NCI-H446 treated with DMSO at 0.1 percent for 48 hours (cell line): ENCODE data around the gene CNBD2.
"Not testable (repeated sequence)": the region's sequence is repeated elsewhere in the genome, so short reads cannot be mapped to it uniquely, and the experiment has no call there.

ENCODE experiments used
- DNase-seq: peaks from one replicate; lab custom pipeline; 2025; lab: John Stamatoyannopoulos, UW

CNBD2 gene

DNA sequence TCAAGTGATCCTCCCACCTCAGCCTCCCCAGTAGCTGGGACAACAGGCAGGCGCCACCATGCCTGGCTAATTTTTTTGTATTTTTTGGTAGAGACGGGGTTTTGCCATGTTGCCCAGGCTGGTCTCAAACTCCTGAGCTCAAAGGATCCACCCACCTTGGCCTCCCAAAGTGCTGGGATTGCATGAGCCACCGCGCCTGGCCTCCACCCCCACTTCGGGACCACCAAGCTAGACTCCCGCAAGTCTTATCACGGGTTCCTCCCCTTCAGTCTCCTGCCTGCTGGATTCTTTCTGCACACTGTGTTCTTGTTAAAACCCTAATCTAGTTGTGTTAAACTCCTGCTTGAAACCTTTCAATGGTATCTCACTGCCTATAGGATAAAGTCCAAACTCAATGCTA lies 57.7 kb downstream of the CNBD2 start:
- not testable (repeated sequence) for DNase-seq

DNA sequence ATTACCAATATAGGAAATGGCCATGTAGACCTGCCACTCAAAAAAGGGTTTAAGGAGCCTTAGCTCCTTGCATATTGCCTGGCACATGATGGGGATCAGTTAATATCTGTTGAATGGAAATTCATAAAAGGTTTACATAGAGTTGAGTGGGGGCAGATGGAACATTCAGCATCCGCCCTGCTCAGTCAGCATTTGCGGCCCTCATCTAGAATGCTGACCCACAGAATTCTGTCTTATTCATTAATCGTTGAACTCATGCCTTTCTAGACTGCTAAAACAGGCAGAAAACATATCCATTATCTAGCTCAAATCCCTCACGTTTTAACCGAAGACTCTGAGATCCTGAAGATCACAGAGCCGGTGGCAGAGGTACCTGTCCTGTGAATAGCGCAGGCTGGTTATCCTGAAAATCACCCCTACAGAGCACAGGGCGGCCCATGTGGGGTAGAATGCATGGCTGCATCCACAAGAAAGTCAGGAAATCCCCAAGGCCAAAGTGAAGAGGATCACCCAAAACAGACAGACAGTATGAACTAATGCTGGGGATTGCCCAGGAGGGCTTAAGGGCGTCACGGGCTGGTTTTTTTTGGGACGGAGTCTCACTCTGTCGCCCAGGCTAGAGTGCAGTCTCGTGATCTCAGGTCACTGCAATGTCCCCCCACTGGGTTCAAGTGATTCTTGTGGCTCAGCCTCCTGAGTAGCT lies 59.9 kb downstream of the CNBD2 start:
- no peak for DNase-seq

DNA sequence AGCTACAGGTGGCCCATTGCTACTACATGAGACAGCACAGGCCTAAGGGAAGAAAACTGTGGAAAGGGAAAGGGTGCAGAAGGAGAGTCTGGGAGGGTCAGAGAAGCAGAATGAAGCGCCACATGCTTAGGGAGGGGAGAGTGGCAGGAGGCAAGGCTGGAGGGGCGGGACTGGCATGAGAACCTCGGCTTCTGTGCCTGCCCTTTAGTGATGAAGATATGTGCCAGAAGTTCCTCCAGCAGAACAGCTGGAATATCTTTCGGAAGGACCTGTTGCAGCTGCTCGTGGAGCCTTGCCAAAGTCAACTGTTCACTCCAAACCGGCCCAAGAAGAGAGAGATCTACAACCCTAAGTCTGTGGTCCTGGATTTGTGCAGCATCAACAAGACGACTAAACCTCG lies 61.8 kb downstream of the CNBD2 start:
- no peak for DNase-seq

DNA sequence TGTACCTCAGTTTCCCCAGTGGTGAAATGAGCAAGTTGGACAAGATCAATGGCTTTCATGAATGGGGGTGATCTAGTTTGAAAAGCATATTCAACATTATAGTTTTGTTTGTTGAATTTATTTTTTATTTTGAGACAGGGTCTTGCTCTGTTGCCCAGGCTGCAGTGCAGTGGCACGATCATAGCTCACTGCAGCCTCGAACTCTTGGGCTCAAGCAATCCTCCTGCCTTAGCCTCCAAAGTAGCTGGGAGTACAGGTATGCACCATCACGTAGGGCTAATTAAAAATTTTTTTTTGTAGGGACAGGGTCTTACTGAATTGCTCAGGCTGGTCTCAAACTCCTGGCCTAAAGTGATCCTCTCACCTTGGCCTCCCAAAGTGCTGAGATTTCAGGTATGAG lies 63.4 kb downstream of the CNBD2 start:
- no peak for DNase-seq

DNA sequence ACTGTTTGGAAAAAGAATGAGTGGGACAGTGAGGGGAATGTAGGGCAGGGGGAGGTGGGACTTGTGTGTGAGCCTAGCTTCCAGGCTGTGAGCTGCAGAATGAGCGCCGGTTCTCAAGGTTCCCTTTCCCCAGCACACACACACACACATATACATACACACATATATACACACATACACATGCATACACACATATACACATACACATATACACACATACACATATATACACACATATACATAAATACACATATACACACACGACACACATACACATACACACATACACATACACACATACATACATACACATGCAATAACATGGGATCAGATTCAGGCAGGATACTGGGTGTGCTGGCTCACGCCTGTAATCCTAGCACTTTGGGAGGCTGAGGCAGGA lies 66.5 kb downstream of the CNBD2 start:
- no peak for DNase-seq

DNA sequence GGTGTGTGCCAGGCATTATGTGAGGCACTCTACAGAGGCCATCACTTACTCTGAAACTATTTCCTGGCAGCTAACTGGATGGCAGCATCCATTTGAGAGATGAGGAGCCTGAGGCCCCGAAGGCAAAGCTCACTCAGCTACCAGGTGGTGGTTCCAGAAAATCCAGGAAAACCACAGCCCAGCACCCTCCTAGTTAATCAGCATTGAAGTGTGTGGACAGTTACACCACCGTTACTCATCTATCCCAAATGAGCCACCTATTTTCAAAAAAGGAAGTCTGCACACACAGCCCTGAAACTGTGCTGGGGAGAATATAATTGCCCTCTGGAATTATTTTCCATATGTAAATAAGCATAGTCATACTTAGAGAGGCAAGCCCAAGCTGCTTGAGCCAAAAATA lies 67.4 kb downstream of the CNBD2 start:
- no peak for DNase-seq

DNA sequence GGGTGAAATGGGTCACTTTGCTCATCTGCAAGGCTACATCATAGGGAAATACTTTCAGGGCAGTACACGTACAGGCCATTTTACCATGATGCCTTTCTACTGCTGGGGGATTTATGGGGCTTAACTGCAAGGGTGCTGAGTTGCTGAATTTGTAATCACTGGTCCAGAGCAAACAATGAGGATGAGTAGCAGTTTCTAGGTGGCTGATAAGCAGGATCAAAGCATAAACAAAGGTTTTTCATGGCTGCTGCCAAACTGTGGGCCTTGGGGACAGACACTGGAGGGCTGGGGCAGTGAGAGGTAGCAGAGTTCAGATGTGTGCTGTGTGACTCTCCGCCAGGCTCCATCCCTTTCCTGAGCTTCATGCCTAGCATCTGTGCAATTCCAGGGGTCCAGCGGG lies 68.3 kb downstream of the CNBD2 start:
- no peak for DNase-seq

DNA sequence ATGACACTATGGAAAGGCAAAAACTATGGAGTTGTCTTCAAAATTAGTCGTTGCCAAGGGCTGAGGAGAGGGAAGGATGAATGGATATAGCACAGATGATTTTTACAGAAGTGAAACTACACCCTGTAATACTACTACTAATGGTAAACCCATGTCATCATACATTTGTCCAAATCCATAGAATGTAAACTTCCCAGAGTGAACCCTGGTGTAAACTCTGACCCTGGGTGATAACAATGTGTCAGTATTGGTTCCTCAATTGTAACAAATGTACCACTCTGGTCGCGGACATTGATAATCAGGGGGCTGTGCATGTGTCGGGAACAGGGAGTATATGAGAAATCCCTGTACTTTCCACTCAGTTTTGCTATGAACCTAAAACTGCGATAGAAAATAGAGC lies 72.2 kb downstream of the CNBD2 start:
- no peak for DNase-seq

DNA sequence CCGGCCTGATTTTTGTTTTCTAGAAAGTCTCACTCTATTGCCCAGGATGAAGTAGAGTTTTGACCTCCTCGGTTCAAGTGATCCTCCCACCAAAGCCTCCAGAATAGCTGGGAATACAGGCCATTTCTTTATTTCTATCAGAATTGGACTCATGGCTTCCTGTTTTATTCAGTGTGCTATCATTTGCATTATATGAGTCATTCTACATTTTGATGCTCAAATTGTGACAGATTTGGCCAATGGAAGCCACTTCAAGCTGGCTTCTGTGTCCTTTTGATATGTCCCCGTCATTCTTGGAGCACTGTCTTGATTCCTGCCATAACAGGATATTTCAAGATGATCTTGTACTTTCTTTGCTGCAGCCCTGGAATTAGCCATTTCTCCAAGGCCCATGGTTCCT lies 75.1 kb downstream of the CNBD2 start:
- no peak for DNase-seq

DNA sequence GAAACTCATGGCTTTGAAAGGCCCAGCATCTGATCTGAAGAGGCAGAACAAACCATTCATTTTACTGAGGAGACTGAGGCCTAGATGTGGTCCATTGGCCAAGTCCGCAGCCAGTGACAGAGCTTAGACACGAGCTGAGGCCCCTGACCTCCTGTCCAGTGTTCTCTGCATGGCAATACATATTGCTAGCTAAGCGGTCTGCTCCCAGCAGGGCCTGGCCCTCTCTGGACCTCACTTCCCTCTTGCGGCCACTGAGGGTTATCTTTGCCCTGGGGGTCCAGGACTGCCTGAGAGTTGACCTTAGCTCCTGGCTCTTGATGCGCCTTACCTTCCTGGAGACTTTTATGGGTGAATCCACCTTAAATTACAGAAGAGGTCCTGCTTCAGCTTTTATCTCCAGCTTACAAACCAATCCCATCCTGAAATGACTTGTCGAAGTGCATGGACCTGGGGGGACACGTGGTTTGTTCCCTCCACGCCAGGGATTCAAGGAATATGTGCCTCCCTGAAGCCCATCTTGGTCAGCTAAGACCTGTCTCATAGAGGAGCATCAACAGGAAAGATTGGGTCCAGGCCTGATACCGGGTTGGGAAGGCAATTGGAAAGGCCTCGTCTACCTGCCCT lies 75.6 kb downstream of the CNBD2 start:
- DNase-seq: no peak

DNA sequence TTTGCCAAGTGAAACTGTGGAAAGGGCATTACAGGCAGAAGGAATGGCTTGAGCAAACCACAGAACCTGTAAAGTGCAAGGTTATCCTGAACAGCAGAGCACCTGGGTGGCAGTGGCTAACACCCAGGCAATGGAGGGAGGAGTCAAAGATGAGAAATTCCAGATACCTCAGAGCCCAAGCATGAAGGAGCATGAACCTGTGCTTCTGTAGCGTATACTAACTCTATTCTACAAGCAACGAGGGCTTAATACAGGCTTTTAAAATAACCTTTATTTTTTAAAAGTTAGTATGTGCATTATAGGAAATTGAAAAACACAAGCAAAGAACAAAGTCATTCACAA lies 77.0 kb downstream of the CNBD2 start:
- DNase-seq: no peak

DNA sequence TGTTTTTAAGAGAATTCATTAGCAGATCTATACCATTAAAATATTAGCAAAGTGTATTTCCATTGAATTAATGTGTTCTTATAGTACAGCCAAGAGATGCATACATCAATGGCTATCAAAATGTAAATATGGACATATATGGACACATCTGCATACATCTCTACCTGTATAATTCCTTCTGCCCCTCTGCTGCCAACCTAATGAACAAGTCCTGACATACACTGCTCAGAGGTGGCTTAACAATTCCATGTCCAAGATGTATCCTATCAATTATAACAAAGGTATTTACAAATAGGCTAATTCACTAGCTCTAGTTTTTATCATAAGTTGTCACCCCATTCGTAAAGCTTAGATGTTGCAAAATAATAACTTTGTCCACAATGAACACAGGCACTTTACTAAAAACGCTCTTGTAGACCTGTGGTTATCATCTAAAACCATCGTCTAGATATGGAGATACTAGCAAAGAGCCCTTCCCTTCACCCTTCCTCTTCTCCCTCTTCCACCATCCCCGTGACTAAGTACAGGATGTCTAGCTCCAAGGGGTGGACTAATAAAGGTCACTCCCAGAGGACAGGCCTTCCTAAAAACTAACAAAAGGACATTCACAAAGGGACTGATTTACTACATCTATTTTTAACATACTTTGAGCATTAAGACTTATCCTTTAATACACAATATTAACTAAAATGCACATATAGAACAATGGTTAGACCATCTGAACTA lies 77.8 kb downstream of the CNBD2 start:
- not testable (repeated sequence) for DNase-seq

DNA sequence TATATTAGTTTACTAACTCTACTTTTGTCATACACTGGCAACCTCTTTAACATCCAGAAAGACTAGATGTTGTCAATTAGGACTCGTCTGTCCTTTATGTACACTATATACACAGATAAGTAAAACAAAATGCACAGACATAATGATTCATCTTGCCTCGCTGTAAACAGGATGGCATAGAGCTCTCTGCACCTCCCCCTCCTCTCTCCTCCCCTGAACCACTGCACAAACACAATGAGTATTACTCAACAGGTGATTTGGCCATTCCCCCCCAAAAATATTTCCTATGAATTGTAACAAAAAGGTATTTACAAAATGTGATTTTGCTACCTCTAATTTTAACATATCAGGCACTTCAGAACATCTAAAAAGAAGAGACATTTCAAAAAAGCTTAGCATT lies 81.0 kb downstream of the CNBD2 start:
- not testable (repeated sequence) for DNase-seq

DNA sequence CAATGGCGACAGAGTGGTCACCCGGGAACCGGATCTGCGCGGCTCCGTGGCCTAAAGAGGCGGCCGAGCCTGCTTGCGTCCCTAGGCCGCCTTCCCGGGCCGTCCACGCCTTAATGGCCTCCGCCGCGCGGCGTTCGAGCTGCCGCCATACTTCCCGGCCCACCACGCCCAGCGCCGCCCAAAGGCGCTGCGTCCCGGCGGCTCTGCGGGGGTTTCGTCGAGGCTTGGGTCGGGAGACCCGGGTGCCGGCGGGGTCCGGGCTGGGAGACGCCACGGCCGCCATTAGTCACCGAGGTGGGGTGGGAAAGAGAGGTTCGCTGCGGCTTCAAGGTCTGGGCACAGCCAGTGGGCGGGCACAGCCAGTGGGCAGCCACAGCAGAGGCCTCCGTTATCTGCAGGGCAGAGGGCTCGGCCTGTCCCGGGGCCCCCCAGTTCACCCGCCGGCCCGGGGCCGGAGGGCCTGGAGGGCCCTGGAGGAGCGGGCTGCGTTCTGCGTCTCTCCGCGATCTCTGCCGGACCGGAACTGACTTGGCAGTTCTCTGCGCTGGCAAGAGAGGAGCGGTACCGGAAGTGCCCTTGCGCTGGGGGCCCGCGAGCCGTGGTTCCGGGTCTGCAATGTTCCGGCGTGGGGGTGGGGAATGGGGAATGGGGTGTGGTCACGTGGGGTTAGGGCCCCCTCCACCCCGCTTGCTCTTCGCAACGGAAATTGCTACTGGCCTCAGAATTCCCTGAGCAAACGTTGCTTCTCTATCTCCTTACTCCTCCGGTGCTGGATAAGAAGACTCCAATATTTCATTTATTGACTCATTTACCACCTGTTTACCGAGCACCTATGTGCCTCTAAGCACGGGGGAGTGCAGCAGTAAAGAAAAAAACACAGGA lies 82.3 kb downstream of the CNBD2 start:
- peak; percentile 75 for DNase-seq

DNA sequence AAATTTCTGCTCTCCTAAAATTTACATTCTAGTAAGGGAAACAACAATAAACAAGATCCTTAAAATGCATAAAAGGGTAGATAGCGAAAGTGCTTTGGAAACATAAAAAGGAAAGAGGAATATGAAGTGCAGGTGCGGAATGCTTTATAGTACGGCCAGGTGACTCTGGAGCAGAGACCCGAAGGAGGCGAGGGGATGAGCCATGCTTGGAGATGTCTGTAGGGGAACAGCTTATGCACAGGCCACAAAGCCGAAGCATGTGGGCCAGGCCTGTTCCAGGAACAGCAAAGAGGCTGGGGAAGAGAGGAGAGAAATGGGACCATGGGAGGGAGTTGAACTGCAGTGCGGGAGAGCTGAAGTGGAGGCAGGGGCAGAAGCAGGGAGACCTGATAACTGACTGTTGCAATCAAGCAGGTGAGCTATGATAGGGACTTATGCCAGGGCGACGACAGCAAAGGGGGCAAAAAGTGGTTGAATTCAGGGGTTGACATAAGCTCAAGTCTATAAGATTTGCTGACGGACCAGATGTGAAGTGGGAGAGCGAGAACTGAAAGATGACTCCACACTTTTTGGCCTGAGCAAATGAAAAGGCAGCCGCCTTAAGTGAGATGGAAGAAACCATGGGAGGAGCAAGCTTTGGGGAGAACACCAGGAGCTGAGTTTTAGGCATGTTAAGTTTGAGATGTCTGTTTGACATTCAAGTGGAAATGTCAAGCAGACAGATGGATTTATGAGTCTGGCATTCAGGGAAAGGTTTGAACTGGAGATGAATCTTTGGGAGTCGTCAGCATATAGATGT lies 83.1 kb downstream of the CNBD2 start:
- DNase-seq: no peak

DNA sequence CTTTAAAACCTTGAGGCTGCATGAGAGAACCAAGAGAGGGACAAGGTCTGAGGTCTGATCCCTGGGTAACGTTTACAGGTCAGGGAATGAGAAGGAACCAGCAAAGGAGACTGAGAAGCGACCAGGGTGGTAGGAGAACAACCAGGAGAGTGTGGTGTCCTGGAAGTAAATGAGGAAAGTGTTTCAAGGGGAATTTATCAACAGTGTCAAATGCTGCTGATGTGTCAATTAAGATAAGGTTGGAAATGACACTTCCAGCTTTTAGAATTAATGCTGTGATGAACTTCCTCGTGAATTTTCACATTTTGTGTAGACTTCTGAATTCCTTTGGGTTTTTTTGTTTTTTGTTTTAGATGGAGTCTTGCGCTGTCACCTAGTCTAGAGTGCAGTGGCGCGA lies 83.7 kb downstream of the CNBD2 start:
- DNase-seq: no peak

DNA sequence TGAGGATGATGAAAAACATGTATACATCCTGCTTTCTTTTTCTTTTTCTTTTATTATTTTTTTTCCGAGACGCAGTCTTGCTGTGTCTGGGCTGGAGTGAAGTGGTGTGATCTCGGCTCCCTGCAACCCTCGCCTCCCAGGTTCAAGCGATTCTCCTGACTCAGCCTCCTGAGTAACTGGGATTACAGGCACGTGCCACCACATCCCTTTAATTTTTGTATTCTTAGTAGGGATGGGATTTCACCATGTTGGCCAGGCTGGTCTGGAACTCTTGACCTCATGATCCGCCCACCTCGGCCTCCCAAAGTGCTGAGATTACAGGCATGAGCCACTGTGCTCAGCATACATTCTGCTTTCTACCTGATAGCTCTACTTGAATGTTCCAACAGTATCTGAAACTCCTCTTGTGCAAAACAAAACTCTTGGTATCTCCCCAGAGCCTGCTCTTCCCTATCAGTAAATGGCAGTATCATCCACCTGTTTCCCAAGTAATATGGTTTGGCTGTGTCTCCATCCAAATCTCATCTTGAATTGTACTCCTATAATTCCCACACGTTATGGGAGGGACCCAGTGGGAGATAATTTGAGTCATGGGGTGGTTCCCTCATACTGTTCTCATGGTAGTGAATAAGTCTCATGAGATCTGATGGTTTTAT lies 85.6 kb downstream of the CNBD2 start:
- DNase-seq: not testable (repeated sequence)

DNA sequence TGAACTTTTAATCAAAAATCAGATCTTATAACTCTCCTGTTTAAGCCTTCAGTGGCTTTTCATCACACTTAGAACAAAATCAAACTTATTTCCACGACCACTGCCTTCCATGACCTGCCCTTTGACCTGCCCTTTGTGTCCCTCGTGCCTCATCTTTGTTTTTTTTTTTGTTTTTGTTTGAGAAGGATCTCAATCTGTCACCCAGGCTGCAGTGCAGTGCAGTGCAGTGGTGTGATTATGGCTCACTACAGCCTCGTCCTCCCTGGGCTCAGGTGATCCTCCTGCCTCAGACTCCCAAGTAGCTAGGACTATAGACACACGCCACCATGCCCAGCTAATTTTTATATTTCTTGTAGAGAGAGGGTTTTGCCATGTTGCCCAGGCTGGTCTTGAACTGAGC lies 86.8 kb downstream of the CNBD2 start:
- DNase-seq: no peak

DNA sequence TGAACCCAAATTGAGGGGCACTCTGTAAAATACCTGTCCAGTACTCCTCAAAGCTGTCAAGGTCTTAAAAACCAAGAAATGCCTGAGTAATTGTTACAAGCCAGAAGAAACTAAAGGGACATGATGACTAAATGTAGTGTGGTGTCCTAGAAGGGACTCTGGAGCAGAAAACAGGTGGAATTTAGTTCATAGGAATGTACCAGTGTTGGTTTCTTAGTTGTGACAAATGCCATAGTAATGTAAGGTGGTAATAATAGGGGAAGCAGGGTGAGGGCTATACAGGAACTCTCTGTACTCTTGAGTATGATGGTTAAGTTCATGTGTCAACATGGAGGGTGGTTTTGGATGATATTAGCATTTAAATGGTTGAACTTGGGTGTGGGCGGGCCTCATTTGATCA lies 92.3 kb downstream of the CNBD2 start:
- DNase-seq: no peak

DNA sequence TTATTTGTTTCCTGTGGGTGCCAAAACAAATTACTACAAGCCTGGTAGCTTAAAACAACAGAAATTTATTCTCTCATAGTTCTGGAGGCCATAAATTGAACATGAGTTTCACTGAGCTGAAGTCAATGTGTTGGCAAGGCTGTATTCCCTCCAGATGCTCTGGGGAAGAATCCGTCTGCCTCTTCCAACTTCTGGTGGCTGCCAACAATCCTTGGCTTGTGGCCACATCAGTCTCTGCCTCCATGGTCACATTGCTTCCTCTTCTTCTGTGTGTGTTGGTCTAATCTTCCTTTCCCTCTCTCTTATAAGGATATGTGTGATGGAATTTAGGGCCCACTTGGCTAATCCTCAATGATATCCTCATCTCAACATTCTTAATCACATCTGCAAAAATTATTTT lies 93.4 kb downstream of the CNBD2 start:
- peak; percentile 95 for DNase-seq

DNA sequence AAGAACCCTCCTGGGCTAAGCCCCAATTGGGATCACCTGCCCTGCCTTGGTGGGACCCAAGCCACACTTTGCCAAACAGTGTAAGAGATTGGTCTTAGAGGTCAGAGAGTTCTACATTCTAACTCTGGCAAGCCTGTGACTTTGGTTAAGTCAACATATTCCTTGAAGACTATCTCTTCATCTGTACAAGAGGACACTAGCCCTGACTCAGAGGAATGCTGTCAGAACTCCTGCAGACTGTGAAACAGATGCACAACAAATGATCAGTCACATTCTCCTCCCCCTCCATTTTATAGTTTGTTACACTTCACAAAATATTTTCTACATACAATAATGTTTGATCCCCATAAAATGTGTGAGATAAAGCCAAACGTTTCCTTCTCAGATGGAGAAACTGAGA lies 94.4 kb downstream of the CNBD2 start:
- DNase-seq: no peak
